ENCODE results near the gene FABP3.
A peak's percentile ranks its signal among the peaks of the same experiment; 100 is the strongest.

The FABP3 gene

DNA sequence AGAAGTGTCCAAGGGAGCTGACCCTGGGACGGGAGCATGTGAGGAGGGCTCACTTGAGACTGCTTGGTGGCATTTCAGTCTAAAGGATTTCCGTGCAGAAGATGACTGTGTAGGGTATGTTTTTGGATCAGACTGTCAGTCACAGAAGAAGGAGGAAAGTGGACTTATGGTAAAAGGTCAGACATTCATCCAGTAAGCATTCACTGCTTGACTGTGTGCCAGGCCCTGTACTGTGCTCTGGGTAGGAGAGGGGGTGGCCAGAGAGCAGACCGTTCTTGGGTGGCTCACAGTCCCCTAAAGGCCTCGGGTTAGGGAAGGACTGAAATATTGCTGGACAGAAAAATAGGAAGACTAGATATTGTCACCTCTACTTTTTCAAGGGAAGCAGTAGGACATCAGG is 38.0 kb upstream of the FABP3 start:
- H3K4me3 ChIP-seq (ENCODE audit: control insufficient read depth, low read depth, low read length), result no peak overlapping the region
- TF ChIP-seq, protein P1, sequence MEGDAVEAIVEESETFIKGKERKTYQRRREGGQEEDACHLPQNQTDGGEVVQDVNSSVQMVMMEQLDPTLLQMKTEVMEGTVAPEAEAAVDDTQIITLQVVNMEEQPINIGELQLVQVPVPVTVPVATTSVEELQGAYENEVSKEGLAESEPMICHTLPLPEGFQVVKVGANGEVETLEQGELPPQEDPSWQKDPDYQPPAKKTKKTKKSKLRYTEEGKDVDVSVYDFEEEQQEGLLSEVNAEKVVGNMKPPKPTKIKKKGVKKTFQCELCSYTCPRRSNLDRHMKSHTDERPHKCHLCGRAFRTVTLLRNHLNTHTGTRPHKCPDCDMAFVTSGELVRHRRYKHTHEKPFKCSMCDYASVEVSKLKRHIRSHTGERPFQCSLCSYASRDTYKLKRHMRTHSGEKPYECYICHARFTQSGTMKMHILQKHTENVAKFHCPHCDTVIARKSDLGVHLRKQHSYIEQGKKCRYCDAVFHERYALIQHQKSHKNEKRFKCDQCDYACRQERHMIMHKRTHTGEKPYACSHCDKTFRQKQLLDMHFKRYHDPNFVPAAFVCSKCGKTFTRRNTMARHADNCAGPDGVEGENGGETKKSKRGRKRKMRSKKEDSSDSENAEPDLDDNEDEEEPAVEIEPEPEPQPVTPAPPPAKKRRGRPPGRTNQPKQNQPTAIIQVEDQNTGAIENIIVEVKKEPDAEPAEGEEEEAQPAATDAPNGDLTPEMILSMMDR (IDR thresholded peaks at IDR 0.05; ENCODE audit: control insufficient read depth, insufficient read depth, low read depth, low read length, missing control alignments), result no peak
- no peak for DNase-seq (ENCODE audit: low read depth)

DNA sequence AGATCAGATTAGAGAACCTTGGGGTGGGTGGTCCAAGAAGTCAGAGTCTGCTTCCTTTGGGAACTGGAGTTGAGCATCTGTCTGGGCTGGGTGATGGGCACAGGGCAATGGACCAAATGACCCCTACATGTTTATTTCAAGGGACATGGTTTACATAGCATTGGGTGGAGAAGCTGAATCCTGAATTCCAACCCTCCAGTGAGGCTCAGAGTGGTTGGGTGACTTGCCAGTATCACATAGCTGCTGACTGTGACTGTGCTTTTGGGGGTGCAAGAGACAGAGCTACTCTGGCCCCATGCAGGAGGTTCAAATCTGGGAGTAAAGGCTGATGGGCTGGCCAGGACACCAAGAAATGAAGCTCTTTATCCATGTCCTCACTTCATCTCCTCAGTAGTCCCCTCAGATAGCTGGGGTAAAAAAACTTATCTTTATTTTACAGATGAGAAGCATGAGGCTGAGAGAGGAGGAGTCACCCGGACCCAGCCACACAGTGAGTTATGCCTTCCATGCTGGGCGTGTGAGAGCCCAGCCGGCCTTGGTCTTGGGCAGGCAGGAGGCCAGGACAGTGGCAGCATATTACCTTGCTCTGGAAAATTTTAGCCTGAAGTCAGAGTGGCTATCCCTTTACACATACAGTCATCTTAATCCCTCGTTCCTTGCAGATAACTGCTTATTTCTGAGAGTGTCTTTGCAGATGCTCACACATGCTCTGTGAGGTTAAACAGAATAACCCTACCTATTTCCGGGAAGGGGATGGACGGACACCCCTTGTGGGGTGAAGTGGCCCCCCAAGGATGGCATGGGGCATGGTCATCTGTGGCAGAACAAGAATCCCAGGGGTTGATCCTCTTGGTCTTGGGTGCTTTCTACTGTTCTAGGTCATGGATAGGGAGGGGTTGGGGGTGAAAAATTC is 37.3 kb upstream of the FABP3 start:
- DNase-seq (ENCODE audit: low read depth), result no peak
- TF ChIP-seq, protein P1 (IDR thresholded peaks at IDR 0.05; ENCODE audit: control insufficient read depth, insufficient read depth, low read depth, low read length, missing control alignments), result no peak
- H3K4me3 ChIP-seq (ENCODE audit: control insufficient read depth, low read depth, low read length), result no peak overlapping the region

DNA sequence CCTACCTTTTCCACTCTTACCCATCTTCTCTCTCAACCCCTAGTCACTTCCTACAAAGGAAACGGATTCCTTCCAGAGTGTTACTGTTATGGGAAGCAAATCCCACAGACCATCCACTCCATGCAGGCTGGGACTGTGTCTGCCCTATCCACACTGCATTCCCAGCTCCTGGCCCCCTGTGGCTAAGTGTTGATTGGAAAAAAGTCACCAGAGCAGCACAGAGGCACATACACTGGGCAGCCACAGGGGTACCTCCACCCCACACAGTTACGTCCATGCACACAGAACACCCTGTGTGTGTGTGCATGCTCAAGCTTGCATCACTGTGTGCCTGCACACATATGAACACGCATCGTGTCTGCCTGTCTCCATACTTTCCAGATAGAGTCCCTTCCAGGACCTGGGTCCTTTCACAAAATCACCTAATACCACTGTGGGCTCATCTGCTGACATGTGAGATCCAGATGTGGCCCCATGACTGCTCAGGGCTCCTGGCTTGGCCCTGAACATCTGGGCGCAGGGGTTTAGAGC is 36.0 kb upstream of the FABP3 start:
- no peak for DNase-seq (ENCODE audit: low read depth)
- TF ChIP-seq, protein P1 (IDR thresholded peaks at IDR 0.05; ENCODE audit: control insufficient read depth, insufficient read depth, low read depth, low read length, missing control alignments), result no peak
- no peak overlapping the region for H3K4me3 ChIP-seq (ENCODE audit: control insufficient read depth, low read depth, low read length)

DNA sequence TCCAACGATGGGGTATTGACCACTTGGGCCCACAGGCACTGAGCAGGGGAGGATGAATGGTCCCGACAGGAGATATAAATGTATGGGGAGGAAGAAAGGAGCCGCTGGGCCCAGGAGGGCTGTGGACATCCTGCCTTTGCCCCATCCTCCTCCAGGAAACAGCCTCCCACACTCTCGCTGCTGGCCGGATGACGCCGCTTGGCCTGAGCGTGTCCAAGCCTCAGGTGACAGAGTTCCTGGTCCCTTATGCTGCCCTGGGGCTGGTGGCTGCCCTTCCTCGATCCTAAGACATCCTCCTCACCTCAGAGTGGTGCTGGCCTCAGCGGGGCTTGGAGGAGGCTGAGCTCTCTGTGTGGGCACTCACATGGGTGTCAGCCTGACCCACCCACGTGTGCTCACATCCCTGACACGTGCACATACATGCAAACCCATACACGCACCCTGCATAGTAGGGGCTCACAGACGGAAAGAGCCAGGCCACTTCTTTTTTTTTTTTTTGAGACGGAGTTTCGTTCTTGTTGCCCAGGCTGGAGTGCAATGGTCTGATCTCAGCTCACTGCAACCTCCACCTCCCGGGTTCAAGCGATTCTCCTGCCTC is 34.3 kb upstream of the FABP3 start:
- no peak overlapping the region for H3K4me3 ChIP-seq (ENCODE audit: control insufficient read depth, low read depth, low read length)
- TF ChIP-seq, protein P1 (IDR thresholded peaks at IDR 0.05; ENCODE audit: control insufficient read depth, insufficient read depth, low read depth, low read length, missing control alignments), result no peak
- no peak for DNase-seq (ENCODE audit: low read depth)

DNA sequence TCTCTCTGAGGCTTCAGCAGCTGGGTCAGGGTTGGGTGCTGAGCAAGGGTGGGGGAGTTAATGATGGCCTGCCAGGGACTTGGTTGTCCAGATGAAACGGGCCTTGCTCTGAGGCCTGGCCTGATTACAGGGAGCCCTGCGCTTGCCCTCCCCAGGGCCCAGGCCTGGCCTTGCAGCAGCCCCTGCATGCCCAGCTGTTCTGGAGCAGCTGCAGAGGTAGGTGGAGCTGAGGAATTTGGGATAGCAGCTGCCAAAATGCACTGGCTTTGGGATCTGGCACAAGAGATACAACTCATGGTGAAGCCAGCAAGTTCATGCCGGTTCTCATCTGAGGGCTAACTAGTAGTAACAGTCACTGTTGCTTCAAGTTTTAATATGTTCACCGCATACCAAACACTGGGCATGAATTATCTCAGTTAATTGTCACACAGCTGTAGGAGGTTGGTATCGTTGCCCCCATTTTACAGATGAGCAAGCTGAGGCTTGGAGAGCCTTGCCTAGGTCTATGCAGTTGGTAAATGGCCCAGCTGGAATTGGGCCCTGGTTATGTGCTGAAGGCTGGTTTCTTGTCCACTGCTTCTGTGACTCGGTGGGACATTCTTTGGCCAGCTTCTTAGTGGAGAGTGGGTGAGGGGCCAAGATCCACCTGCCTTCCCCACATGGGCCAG is 32.8 kb upstream of the FABP3 start:
- TF ChIP-seq, protein P1 (IDR thresholded peaks at IDR 0.05; ENCODE audit: control insufficient read depth, insufficient read depth, low read depth, low read length, missing control alignments), result no peak
- DNase-seq (ENCODE audit: low read depth), result no peak
- H3K4me3 ChIP-seq (ENCODE audit: control insufficient read depth, low read depth, low read length), result no peak overlapping the region

DNA sequence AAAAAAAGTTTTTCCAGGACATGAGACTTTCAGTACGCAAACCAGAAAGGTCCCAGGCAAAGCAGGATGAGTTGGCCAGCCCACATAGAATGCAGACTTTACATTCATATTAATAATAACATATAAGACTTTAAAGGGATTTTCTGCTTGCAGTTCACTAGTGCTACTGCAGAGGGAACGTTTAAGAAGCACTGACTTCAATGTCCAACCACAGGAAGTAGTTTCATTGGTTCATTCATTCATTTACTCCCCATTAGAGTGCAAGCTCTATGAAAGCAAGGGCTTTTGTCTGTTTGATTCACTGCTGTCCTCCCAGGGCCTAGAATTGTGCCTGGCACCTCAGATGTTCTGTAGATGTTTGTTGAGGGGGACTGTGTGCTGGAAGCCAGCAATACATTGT is 28.4 kb upstream of the FABP3 start:
- DNase-seq (ENCODE audit: low read depth), result no peak
- TF ChIP-seq, protein P1 (IDR thresholded peaks at IDR 0.05; ENCODE audit: control insufficient read depth, insufficient read depth, low read depth, low read length, missing control alignments), result peak; percentile 14
- no peak overlapping the region for H3K4me3 ChIP-seq (ENCODE audit: control insufficient read depth, low read depth, low read length)

Measured in AG09309 (cell line).